Measurements from ENCODE around the gene RARS1. TPM values are rescaled to one million over a fixed set of nuclear protein-coding genes. Genes with fewer than 3 reads are reported as not detected.

RARS1 gene
- polyA plus RNA-seq, 3 donors, result 16.1 to 27.0 (median 23.2) TPM

DNA sequence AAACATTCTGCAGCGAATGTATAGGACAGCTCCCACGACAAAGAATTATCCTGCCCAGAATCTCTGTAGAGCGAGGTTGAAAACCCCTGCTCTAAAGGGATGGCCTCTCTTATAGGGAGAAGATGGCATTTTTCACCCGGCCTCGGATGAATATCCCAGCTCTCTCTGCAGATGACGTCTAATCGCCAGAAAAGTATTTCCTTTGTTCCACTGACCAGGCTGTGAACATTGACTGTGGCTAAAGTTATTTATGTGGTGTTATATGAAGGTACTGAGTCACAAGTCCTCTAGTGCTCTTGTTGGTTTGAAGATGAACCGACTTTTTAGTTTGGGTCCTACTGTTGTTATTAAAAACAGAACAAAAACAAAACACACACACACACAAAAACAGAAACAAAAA, 17.4 kb upstream of the RARS1 start:
- peaks cover 0 to 3% (median 1%) of the 10 kb centered on the region in 3 donors for H3K27me3 Mint-ChIP-seq (ENCODE audit: low read depth in 3 of 3)
- no peak for DNase-seq
- no peak overlapping the region for H3K4me3 ChIP-seq (replicated peaks in 1 of 3; ENCODE audit: low read depth in 2 of 3, low read length in 3 of 3)
- H4K20me1 ChIP-seq (ENCODE audit: insufficient read depth, low read length), result no peaks in the 10 kb centered on the region
- 97% methylated on average over 7 of the region's 8 CpGs for WGBS (ENCODE audit: insufficient coverage)
- TF ChIP-seq, protein P1, sequence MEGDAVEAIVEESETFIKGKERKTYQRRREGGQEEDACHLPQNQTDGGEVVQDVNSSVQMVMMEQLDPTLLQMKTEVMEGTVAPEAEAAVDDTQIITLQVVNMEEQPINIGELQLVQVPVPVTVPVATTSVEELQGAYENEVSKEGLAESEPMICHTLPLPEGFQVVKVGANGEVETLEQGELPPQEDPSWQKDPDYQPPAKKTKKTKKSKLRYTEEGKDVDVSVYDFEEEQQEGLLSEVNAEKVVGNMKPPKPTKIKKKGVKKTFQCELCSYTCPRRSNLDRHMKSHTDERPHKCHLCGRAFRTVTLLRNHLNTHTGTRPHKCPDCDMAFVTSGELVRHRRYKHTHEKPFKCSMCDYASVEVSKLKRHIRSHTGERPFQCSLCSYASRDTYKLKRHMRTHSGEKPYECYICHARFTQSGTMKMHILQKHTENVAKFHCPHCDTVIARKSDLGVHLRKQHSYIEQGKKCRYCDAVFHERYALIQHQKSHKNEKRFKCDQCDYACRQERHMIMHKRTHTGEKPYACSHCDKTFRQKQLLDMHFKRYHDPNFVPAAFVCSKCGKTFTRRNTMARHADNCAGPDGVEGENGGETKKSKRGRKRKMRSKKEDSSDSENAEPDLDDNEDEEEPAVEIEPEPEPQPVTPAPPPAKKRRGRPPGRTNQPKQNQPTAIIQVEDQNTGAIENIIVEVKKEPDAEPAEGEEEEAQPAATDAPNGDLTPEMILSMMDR (IDR thresholded peaks at IDR 0.05), result no peak
- H3K4me1 Mint-ChIP-seq, result no peaks in the 10 kb centered on the region
- no peak overlapping the region for H2AFZ ChIP-seq (ENCODE audit: insufficient read depth, low read depth, low read length, poor library complexity, severe bottlenecking)
- H3K27ac Mint-ChIP-seq, result no peak overlapping the region
- H3K36me3 Mint-ChIP-seq, result no peaks in the 10 kb centered on the region
- no peaks in the 10 kb centered on the region for H3K9me3 ChIP-seq (replicated peaks in 1 of 2; ENCODE audit: control insufficient read depth in 1 of 2, insufficient read depth in 1 of 2, low read length in 2 of 2)
- intact Hi-C loops (cut with micrococcal nuclease), result no loop called here
- no peak overlapping the region for H3K27ac ChIP-seq (ENCODE audit: low read depth in 1 of 2, low read length in 2 of 2)
- H3K9me3 Mint-ChIP-seq, result no peaks in the 10 kb centered on the region
- no peaks in the 10 kb centered on the region for H3K27me3 ChIP-seq (ENCODE audit: control insufficient read depth in 2 of 2, insufficient read depth in 2 of 2, low read length in 2 of 2)
- no peak overlapping the region for H3K4me2 ChIP-seq (replicated peaks; ENCODE audit: extremely low read depth, low read length, poor library complexity, severe bottlenecking)
- H3K4me3 Mint-ChIP-seq, result no peak overlapping the region
- no peaks in the 10 kb centered on the region for H3K4me1 ChIP-seq (ENCODE audit: control insufficient read depth in 1 of 2, insufficient read depth in 2 of 2, low read length in 2 of 2)
- no peaks in the 10 kb centered on the region for H3K36me3 ChIP-seq (replicated peaks in 1 of 2; ENCODE audit: control insufficient read depth in 1 of 2, insufficient read depth in 2 of 2, low read length in 2 of 2)
- no peak overlapping the region for H3K9ac ChIP-seq (ENCODE audit: insufficient read depth, low read length, poor library complexity, severe bottlenecking)
- no peaks in the 10 kb centered on the region for H3K79me2 ChIP-seq (ENCODE audit: insufficient read depth, low read length)

DNA sequence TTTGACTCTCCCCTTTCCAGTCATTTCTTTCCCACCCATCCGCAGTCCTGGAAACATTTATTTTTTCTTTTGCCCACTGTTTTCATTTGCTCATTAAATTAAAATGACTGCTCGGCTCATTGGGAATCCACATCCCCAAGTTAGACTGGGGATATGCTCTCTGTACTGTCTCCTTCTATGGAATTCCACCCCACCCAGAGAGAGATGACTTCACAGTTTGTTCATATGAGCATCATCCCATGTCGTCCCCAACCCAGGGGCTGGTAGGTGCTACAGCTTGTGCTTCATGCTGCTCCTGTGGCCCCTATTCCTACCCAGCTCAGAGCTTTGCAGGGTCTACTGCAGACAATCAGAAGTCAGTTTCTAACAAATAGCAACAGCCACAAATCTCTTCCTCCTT, 16.5 kb upstream of the RARS1 start:
- H3K27ac ChIP-seq (ENCODE audit: low read depth in 1 of 2, low read length in 2 of 2), result no peak overlapping the region
- no peak overlapping the region for H3K4me2 ChIP-seq (replicated peaks; ENCODE audit: extremely low read depth, low read length, poor library complexity, severe bottlenecking)
- Mint-ChIP-seq H3K4me1 (no peaks in the 10 kb centered on the region), H3K9me3 (no peaks in the 10 kb centered on the region), H3K36me3 (no peaks in the 10 kb centered on the region), H3K27ac (no peak overlapping the region), H3K4me3 (no peak overlapping the region), H3K27me3 (ENCODE audit: low read depth in 3 of 3) (peaks cover 0 to 1% (median 1%) of the 10 kb centered on the region in 3 donors)
- H3K27me3 ChIP-seq (ENCODE audit: control insufficient read depth in 2 of 2, insufficient read depth in 2 of 2, low read length in 2 of 2), result no peaks in the 10 kb centered on the region
- WGBS (ENCODE audit: insufficient coverage), result 95% methylated on average over 2 of the region's 3 CpGs
- H3K9me3 ChIP-seq (replicated peaks in 1 of 2; ENCODE audit: control insufficient read depth in 1 of 2, insufficient read depth in 1 of 2, low read length in 2 of 2), result no peaks in the 10 kb centered on the region
- no peak overlapping the region for H2AFZ ChIP-seq (ENCODE audit: insufficient read depth, low read depth, low read length, poor library complexity, severe bottlenecking)
- TF ChIP-seq, protein P1 (IDR thresholded peaks at IDR 0.05), result no peak
- intact Hi-C loops (cut with micrococcal nuclease), result no loop called here
- H3K36me3 ChIP-seq (replicated peaks in 1 of 2; ENCODE audit: control insufficient read depth in 1 of 2, insufficient read depth in 2 of 2, low read length in 2 of 2), result no peaks in the 10 kb centered on the region
- H4K20me1 ChIP-seq (ENCODE audit: insufficient read depth, low read length), result no peaks in the 10 kb centered on the region
- H3K79me2 ChIP-seq (ENCODE audit: insufficient read depth, low read length), result no peaks in the 10 kb centered on the region
- no peak overlapping the region for H3K4me3 ChIP-seq (replicated peaks in 1 of 3; ENCODE audit: low read depth in 2 of 3, low read length in 3 of 3)
- H3K9ac ChIP-seq (ENCODE audit: insufficient read depth, low read length, poor library complexity, severe bottlenecking), result no peak overlapping the region
- DNase-seq, result no peak
- no peaks in the 10 kb centered on the region for H3K4me1 ChIP-seq (ENCODE audit: control insufficient read depth in 1 of 2, insufficient read depth in 2 of 2, low read length in 2 of 2)

All from CD14-positive monocyte (primary cell).